Measurements from ENCODE around the gene KRT35. TPM values are rescaled to one million over a fixed set of nuclear protein-coding genes. Genes with fewer than 3 reads are reported as not detected.

KRT35 gene
- total and polyA plus RNA-seq, 2 experiments from 2014 or later: not detected

DNA sequence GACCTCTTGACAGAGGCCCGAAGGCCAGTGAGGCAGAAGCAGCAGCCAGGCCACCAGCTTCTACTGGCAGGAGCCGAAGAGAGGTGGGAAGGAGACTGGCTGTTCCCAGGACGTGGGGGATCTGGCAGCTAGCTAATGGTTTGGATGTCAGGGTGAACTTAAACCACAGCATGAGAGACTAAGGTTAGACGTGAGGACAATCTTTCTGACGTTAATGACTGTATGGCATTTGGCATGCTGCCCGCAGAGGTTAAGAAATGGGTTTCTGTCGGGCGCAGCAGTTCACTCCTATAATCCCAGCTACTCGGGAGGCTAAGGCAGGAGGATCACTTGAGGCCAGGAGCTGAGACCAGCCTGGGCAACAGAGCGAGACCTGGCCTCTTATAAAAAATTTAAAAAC lies 30.8 kb upstream of the KRT35 start:
- no peaks in the 10 kb centered on the region for H3K9me2 ChIP-seq (ENCODE audit: insufficient read depth)
- Mint-ChIP-seq H3K9me3 (no peaks in the 10 kb centered on the region), H3K4me3 (no peak overlapping the region), H3K36me3 (ENCODE audit: low read depth) (no peaks in the 10 kb centered on the region), H3K4me1 (peaks cover 28% of the 10 kb centered on the region), H3K27ac (no peak overlapping the region), H3K27me3 (ENCODE audit: insufficient read depth, low read depth, poor library complexity) (peaks cover 18% of the 10 kb centered on the region)
- TF ChIP-seq, protein P1, sequence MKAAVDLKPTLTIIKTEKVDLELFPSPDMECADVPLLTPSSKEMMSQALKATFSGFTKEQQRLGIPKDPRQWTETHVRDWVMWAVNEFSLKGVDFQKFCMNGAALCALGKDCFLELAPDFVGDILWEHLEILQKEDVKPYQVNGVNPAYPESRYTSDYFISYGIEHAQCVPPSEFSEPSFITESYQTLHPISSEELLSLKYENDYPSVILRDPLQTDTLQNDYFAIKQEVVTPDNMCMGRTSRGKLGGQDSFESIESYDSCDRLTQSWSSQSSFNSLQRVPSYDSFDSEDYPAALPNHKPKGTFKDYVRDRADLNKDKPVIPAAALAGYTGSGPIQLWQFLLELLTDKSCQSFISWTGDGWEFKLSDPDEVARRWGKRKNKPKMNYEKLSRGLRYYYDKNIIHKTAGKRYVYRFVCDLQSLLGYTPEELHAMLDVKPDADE (IDR thresholded peaks at IDR 0.05): no peak
- TF ChIP-seq, protein P2, sequence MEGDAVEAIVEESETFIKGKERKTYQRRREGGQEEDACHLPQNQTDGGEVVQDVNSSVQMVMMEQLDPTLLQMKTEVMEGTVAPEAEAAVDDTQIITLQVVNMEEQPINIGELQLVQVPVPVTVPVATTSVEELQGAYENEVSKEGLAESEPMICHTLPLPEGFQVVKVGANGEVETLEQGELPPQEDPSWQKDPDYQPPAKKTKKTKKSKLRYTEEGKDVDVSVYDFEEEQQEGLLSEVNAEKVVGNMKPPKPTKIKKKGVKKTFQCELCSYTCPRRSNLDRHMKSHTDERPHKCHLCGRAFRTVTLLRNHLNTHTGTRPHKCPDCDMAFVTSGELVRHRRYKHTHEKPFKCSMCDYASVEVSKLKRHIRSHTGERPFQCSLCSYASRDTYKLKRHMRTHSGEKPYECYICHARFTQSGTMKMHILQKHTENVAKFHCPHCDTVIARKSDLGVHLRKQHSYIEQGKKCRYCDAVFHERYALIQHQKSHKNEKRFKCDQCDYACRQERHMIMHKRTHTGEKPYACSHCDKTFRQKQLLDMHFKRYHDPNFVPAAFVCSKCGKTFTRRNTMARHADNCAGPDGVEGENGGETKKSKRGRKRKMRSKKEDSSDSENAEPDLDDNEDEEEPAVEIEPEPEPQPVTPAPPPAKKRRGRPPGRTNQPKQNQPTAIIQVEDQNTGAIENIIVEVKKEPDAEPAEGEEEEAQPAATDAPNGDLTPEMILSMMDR (conservative IDR thresholded peaks at IDR 0.05; ENCODE audit: low read depth in 2 of 2): no peak
- TF ChIP-seq EZH2 (IDR thresholded peaks at IDR 0.05; ENCODE audit: low read depth, unreplicated experiment): no peak
- TF ChIP-seq JUNB (IDR thresholded peaks at IDR 0.05; ENCODE audit: unreplicated experiment): no peak
- no peak for TF ChIP-seq ZNF114 (CRISPR knock-in tag; IDR thresholded peaks at IDR 0.05)
- TF ChIP-seq NANOG (IDR thresholded peaks at IDR 0.05; ENCODE audit: borderline replicate concordance): no peak
- no peak for TF ChIP-seq STAT1 (IDR thresholded peaks at IDR 0.05; ENCODE audit: unreplicated experiment)
- TF ChIP-seq CREB1 (CRISPR knock-in tag; IDR thresholded peaks at IDR 0.05; ENCODE audit: low read depth): no peak
- no peak for TF ChIP-seq POLR2AphosphoS5 (IDR thresholded peaks at IDR 0.05; ENCODE audit: low read depth)
- no peak for TF ChIP-seq ZNF331 (CRISPR knock-in tag; IDR thresholded peaks at IDR 0.05; ENCODE audit: low read depth)
- TF ChIP-seq, protein P3, sequence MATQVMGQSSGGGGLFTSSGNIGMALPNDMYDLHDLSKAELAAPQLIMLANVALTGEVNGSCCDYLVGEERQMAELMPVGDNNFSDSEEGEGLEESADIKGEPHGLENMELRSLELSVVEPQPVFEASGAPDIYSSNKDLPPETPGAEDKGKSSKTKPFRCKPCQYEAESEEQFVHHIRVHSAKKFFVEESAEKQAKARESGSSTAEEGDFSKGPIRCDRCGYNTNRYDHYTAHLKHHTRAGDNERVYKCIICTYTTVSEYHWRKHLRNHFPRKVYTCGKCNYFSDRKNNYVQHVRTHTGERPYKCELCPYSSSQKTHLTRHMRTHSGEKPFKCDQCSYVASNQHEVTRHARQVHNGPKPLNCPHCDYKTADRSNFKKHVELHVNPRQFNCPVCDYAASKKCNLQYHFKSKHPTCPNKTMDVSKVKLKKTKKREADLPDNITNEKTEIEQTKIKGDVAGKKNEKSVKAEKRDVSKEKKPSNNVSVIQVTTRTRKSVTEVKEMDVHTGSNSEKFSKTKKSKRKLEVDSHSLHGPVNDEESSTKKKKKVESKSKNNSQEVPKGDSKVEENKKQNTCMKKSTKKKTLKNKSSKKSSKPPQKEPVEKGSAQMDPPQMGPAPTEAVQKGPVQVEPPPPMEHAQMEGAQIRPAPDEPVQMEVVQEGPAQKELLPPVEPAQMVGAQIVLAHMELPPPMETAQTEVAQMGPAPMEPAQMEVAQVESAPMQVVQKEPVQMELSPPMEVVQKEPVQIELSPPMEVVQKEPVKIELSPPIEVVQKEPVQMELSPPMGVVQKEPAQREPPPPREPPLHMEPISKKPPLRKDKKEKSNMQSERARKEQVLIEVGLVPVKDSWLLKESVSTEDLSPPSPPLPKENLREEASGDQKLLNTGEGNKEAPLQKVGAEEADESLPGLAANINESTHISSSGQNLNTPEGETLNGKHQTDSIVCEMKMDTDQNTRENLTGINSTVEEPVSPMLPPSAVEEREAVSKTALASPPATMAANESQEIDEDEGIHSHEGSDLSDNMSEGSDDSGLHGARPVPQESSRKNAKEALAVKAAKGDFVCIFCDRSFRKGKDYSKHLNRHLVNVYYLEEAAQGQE (IDR thresholded peaks at IDR 0.05; ENCODE audit: unreplicated experiment): no peak
- no peak for ATAC-seq
- H3K79me2 ChIP-seq (replicated peaks; ENCODE audit: insufficient read depth): no peaks in the 10 kb centered on the region
- H3K36me3 ChIP-seq (ENCODE audit: insufficient read depth): no peaks in the 10 kb centered on the region
- H3F3A ChIP-seq (replicated peaks; ENCODE audit: low read depth): no peaks in the 10 kb centered on the region
- H3K27me3 ChIP-seq (ENCODE audit: insufficient read depth): no peaks in the 10 kb centered on the region
- H3K4me3 ChIP-seq: no peak overlapping the region
- no peak overlapping the region for H3K4me2 ChIP-seq
- H3K4me1 ChIP-seq (ENCODE audit: insufficient read depth): peaks cover 7% of the 10 kb centered on the region
- H4K20me1 ChIP-seq (replicated peaks; ENCODE audit: insufficient read depth): no peaks in the 10 kb centered on the region
- DNase-seq (ENCODE audit: low spot score): no peak
- no peak overlapping the region for H3K27ac ChIP-seq (ENCODE audit: low read depth)
- no peak overlapping the region for H2AFZ ChIP-seq

Measured in GM23338 (cell line).